GM20431 (cell line): ENCODE measurements around the gene MPHOSPH8.
"Not testable (repeated sequence)": the region's sequence is repeated elsewhere in the genome, so short reads cannot be mapped to it uniquely, and the experiment has no call there.

Source experiments
- in situ Hi-C: fragments of 300-500 bp; cut with MseI, MboI; formaldehyde crosslinking; loops from one replicate; pipeline ENCODE4 v1.15.0; 2020; ENCODE audit warnings: low sequenced_read_pairs; ENCODE audit not compliant: unreplicated experiment

The MPHOSPH8 gene

GRCh38 chr13:19674898-19675297 lies 41.4 kb downstream of the MPHOSPH8 start:
- in situ Hi-C loops: no loop called here

DNA sequence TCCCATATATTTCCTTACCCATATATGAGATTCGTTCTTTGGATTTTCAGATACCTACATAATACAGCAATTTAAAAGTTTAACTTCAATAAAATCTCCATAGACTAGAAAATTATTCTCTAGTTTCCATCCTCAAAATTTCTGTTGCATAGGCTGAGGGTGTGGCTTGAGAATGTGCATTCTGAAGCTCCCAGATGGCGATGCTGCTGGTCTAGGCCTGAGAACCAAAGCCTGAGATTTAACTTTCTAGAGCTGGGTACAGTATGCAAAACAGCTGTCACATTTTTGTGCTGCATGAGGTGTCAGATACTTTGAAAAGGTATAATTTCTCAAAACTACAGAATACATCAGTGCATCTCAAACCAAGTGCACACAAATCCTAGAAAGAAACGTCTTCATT lies 42.7 kb downstream of the MPHOSPH8 start:
- in situ Hi-C loops: no loop called here

GRCh38 chr13:19680751-19681150 lies 47.3 kb downstream of the MPHOSPH8 start:
- in situ Hi-C loops: no loop called here

DNA sequence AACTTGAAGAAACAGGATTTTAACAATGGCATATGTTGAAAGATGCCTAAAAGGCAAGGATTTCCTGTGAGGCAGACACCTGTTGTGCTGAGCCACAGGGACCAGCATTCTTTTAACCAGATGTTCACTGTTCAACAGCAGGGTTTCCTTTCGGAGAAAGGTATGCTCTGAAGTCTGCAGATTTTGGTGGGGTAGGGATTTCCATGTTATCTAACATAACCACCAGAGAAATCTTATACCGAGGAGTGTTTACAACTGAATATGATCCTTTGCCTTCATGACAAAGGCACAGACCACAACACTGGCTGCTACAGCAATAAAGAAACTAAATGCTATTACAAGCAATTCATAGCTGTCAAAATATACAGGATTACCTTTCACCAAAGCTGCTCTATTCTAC lies 48.1 kb downstream of the MPHOSPH8 start:
- in situ Hi-C loops: no loop called here

DNA sequence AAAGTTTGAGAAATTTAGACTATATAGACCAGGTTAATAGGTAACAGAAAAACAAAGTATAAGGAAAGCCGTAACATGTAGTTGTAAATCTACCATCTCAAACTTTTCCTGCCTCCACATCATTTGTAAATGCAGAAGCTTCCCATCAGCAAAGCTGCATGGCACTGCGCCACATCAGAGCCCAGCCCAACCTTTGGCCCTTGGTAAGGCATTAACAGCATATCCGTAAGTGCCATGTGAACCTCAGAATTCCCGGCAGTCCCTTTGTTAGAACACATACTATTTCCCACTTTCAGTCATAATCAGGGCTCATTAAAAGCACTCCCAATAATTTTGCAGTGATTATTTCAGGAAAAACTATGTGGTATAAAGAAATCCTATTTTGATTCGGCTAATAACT lies 51.6 kb downstream of the MPHOSPH8 start:
- in situ Hi-C loops: no loop called here

DNA sequence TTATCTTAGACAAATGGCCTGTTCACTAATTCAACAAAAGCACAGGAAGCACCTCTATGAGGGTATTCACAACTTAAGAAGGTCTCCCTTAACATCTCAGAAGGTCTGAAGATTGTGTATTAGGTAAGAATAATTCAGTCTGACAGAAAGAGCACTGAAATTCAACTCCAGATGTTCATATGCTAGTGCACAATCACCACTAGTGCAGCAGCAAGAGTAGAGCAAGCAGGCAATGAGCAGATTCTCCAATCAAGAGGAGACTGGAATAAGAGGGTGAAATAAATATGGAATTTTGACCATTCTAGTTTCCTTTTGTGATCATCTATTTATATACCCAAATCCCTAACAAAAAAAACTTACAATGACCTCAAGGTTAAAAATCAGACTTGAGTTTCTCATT lies 52.0 kb downstream of the MPHOSPH8 start:
- in situ Hi-C loops: no loop called here

DNA sequence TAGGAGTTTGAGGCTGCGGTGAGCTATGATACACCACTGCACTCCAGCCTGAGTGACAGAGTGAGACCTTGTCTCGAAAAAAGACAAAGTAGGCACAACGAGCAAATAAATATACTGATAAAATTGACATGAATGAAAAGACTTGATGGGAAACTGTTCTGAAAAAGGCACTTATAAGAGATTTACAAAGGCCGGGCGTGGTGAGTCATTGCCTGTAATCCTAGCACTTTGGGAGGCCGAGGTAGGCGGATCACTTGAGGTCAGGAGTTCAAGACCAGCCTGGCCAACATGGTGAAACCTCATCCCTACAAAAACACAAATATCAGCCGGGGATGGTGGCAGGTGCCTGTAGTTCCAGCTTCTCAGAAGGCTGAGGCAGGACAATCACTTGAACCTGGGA lies 58.0 kb downstream of the MPHOSPH8 start:
- in situ Hi-C loops: not testable (repeated sequence)

DNA sequence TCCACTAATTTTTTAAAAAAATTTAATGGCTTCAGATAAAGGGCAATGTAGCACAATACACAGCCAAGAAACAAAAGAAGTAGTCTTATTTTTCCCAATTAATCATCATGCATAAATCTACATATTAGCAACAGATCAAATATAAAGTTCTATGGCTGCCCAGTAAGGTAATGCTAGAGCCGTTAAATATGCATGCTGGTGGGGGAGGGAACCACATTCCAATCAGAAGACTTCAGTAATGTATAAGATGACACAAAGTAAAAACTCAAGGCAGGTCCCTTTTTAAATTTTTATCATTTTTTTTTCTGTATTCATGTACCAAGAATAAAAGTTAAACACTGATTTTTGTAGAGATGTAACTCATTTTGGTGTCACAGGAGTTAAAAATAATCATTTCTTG lies 62.0 kb downstream of the MPHOSPH8 start:
- in situ Hi-C loops: no loop called here

GRCh38 chr13:19695829-19696228 lies 62.4 kb downstream of the MPHOSPH8 start:
- in situ Hi-C loops: no loop called here

DNA sequence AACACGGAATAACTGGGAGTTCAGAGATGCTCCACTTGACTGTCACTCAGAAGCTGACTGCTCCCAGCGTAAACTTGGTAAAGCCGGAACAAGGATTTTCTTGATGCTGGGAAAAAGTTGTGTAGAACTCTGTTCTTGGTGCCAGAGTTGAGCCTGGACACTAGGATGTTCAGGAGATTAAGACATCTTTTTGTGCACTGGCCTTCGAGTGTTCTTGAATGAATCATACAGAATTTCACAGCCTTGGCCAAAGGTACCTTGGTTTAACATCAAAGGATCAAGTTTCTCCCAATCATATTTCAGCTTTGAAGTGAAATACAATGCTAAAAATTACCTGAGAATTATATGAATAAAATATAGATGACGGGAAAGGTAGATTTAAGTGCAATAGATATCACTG lies 67.5 kb downstream of the MPHOSPH8 start:
- in situ Hi-C loops: not testable (repeated sequence)

DNA sequence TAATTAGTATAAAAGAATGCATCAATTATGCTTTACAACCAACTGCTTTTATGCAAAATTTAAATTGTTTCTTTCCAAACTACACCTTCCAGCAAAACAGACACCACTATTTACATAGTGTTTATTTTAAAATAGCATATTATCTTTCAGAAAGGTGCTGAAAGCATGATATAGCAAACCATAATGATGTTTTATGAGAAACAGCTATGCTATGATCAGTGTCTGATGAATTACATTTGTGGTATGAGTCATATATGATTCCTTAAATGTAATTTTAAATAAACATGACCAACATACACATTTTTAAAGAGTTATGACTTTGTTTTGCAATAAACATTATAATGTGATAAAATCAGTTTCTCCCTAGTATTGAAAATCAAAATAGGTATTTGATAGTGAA lies 68.2 kb downstream of the MPHOSPH8 start:
- in situ Hi-C loops: not testable (repeated sequence)

DNA sequence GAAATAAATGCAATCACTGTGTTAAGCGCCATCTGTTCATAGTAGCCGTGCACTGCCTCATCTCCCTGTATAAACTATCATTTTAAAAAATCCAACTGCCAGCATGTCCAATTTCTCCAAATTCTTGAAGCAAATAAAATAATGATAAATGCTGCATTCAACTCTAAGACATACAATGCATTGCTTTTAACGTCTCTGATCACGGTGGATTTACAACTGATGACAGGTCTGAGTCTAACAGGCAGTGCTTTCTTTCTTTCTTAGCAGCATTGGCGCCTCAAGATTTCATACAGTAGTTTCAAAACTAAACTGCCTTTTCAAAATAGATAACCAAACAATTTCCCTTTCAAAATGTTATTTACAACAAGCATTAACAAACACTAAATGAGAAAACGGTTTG lies 70.8 kb downstream of the MPHOSPH8 start:
- in situ Hi-C loops: not testable (repeated sequence)

DNA sequence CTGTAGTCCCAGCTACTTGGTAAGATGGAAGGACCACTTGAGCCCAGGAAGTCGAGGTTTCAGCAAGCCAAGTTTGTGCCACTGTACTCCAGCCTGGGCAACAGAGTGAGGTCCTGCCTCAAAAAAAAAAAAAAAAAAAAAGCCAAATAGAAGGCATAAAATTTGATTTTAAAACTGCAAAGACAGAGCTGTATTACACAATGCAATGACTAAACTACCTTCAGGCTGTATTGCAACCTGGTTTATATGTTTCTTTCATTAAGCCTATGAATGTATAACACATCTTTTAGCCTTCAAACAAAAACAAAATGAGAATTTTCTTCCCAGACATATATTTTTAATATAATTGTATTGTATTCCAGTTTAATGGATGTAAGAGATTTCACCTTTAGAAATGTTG lies 75.6 kb downstream of the MPHOSPH8 start:
- in situ Hi-C loops: not testable (repeated sequence)

DNA sequence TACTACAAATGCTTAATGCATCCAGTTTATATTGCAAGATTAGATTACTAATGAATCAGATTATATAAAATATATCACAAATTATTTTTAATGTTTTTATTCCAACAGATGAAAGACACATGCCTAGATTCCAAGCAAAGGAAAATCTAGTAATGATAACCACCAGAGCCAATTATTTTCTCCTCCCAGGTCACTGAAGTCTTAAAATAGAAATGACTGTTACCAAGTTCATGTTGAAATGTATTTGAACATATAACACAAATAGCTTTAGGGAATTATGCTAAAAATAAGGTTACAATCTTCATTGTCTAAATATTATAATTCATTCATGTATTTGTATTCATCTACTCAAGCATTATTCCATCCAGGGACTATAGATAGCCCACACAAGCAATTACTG lies 76.3 kb downstream of the MPHOSPH8 start:
- in situ Hi-C loops: not testable (repeated sequence)

DNA sequence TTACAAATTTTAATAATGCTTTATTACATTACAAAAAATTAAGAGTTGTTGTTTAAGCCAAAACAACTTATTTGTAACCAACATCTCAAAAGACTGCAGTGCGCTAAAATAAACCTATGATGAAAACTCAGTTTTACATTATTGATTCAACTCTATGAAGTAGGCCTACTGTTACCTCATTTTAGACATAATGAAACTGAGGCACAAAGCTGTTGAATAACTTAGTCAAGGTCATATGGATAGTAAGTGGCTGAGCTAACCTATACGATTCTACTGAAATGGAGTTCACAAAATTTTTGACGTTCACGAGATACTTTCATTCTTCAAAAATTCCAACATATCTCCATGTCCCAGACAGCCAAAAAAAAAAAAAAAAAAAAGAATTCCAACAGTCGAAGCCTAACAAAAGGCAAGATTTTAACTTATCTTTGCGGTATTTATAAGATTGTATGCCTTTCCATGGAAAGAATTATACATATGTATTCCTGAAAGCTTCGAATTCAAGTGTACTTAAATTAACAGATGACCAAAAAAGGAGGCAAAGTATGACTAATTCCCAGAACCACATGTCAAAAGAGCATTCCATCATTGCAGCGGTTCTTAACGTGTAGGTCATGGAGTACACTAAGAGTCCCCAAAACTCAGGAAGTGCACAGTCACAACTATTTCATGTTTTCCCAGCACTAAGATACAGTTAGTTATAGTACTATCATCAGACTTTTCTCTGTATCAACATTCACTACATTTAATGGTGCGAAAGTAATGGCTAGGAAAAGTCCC lies 79.9 kb downstream of the MPHOSPH8 start:
- in situ Hi-C loops: no loop called here

DNA sequence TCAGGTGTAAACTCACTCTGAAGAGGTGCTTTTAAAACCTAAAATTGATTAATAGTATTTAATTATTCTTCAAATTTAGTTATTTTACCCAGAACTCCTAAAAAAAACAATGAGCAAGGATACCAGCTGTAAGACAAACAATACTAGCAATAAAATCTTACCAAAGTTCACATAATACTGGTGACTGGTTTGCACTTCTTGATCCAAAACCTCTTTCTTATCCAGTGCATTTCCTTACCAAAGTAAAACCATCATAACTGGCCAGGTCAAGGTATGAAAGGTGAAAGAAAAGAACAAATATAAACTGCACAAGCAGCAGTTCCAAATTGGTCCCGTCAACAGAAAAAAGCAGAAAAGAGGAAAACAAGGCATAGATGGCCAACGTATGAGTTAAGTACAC lies 86.6 kb downstream of the MPHOSPH8 start:
- in situ Hi-C loops: no loop called here
